GM12892 (cell line): ENCODE data around the gene BICC1.

Experiments used
- POLR2A ChIP-seq: IDR thresholded peaks from 2 replicates; pipeline ENCODE4 v1.6.1; 2011; ENCODE audit warnings: low read depth, low read length, control low read depth
- POLR2AphosphoS5 ChIP-seq: IDR thresholded peaks from 2 replicates; pipeline ENCODE4 v1.6.1; 2011; ENCODE audit warnings: low read depth, low read length, control low read depth

DNA sequence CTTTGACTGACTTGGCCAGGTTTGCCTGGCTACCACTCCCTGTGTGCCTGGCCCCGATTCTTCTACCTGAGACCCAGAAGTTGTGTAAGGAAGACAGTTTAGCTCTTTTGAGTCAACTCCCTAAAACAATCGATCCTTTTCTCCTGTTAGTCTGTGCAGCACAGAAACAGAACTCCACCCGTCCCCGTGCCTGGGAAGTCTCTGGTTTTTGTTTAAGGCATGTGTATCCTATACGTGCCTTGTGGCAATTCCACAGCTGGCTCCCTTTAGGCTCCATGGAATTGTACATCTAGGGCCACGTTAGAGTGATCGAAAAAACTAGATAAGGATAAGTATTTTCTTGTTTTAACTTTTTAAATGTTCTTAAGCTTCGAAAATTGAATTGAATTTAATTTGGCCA is 131.6 kb downstream of the BICC1 start:
- TF ChIP-seq POLR2AphosphoS5 (no peak), POLR2A (no peak)
